Activated CD4-positive, alpha-beta T cell treated with anti-CD3 and anti-CD28 coated beads for 4 hours (primary cell): ENCODE data around the gene GRB10.

Experiments
- DNase-seq, 2 donors: peaks; one replicate each; pipeline ENCODE4 v3.0.0-alpha.2; 2020

GRB10 gene

GRCh38 chr7:50628434-50629084 is 154.1 kb downstream of the GRB10 start:
- no peak for DNase-seq

- DNase-seq: no peak
These were observed 154.8 kb downstream of the GRB10 start for GRCh38 chr7:50627824-50628361.

DNA sequence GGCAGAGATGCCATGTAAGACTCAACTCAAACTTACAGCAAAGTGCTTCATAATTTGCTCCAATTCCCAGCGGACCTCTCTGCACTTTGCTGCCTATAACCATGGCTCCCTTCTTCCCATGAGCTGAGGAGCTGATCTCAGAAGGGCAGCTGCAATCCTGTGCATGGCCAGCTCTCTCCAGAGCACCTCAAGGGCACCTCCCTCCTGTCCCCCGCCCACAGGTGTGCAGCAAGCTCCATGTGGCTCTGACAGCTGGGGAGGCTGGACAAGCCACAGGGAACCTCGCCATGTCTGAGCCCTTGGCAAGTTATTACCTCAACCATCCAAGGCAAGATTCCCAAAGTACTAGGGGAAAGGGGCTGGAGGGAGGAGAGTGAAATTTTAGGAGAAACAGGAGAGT is 156.4 kb downstream of the GRB10 start:
- no peak for DNase-seq

DNA sequence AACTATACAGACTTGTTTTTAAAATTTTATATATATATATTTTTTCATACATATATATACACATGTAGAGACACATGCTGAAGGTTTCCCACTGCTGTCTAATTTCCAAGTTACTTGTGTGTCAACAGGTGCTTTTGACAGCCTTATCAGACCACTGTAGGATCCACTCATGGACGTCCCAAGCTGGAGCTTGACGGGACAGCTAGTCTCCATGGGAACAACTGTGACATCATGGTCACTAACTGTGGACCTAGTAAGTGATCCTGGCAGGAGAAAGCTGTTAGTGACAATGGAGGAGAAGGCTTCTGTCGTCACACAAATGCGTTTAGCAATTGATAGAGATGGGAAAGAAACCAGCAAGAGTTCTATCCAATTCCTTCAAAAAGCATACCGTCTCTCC is 157.3 kb downstream of the GRB10 start:
- no peak for DNase-seq

- DNase-seq: no peak
These were observed 159.9 kb downstream of the GRB10 start for GRCh38 chr7:50622821-50623220.

GRCh38 chr7:50621973-50622490 is 160.7 kb downstream of the GRB10 start:
- DNase-seq: no peak

DNA sequence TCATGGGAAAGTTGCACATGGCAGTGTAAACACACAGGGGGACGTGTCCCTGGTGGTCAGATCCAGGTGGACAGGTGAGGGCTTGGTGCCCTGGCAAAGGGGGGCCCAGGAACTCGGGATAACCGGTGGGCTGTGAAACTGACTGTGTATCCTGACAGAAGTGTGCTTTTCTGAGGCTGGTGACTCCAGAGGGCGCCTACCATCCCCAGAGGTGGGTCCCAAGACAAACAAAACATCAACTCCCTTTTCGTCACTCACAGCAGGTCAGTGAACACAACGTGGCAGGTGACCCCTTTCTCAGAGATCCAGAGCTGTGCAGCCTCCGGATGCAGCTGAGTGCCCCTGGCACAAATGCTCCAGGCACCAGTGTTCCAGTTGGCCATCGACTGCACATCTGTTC is 161.5 kb downstream of the GRB10 start:
- no peak for DNase-seq

- DNase-seq: no peak
These were observed 162.3 kb downstream of the GRB10 start for GRCh38 chr7:50620433-50620832.

DNA sequence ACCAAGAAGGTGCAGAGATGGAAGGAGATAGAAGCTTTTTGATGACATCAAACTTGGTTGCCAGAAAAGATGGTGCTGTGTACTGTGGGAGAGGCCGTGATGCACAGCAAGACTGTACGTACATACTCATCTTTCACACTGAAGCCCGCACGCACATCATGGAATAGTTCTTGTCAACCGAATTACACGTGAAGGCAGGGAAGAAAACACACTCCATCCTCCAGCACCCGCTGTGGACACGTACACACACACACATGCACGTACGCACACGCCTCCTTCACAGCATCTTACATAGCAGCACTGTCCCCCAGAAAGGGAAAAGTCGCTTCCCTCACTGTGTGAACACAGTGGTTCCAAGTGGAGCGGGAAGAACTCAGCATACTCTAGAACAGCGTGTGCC is 163.0 kb downstream of the GRB10 start:
- no peak for DNase-seq

DNA sequence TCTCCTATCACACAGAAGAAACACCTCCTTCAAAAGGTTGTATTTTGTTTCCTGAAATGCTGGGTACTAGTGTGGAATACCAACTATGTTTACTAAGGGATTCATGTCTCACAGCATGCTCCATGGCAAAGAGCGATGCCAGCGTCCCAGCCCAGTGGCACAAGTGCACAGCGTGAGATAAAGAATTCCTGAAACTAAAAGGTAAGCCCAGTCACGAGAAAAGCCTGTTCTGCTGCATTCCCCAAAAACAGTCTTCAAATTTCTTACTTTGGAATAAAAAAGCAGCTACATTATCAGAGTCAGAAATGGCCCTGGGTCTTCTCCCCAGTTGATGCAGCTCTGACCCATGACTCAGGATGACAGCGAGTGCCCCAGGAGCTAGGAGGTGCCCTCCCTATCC is 164.4 kb downstream of the GRB10 start:
- no peak for DNase-seq

- no peak for DNase-seq
These were observed 167.1 kb downstream of the GRB10 start for GRCh38 chr7:50615519-50616080.

DNA sequence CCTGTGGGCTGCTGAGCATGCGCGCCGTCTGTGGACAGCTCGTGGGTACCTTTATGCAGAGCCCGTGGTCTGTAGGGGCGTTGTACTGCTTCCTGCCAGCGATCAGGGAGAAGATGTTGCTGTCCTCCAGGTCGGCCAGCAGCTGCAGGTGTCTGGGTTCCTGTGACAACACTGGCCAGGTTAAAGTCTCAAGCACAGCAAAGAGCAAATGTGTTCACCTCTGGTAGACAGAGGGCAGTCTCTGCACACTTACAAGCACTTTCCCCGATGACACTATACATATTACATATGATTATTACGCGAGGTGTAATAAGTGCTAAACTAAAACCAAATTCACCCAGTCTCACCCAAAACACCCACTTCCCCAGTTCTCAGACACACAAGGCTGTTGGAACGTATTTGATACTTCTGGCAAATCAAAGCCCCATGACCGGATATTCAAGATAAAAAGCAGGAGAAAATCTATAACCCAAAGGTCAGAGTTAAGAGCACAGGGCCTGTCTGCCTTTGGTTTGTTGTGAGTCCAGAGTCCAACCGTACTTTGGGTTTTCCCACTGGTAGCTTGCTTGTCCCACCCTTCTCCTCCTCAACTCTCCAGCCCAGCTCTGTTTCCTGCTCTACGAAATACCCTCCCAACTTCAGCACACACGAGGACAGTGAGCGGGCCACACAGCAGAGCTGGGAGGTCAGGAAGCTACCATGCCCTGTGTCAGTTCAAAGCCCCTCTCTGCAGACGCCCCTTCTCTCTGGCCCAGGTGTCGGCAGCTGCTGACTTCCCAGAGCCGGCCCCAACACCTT is 167.8 kb downstream of the GRB10 start:
- no peak for DNase-seq

DNA sequence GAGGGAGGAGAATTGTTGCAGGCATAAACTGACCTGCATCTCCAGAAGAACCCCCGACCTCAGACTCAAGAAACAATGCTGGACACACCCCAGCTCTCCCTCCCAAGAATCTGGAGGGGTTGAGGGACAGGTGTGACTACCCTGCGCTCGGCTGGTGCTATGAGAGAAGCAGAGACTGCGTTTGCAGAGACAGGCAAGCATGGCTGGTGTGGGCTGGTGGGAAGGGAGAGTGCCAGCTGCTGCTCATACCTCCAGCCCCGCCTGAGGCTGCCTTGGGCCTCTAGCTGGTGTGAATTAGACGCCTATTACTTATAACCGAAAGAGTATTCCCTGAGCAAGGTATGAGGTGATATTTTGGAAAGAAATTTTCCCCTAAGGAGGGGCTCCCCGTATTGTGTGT is 169.2 kb downstream of the GRB10 start:
- no peak for DNase-seq

DNA sequence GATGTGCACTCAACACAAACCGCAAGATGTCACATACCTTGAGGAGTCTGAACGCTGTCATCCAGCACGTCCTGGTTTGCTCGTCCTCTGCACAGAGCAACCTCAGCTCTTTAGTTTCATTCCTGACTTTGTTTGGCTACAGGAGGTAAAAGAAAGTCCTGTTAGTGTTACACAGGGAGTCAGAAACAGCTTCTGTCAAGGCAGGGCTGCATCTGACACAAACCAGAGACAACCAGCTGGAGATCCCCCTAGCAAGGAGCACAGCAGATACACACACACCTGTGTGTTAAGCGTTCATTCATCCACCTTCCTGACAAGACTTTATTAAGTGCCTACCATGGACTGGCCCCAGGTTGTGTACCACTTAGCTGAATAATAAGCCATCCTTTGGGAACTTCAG is 170.0 kb downstream of the GRB10 start:
- DNase-seq: no peak

- DNase-seq: peak; percentile 25 to 42
These were observed 172.0 kb downstream of the GRB10 start for GRCh38 chr7:50610521-50611277.

DNA sequence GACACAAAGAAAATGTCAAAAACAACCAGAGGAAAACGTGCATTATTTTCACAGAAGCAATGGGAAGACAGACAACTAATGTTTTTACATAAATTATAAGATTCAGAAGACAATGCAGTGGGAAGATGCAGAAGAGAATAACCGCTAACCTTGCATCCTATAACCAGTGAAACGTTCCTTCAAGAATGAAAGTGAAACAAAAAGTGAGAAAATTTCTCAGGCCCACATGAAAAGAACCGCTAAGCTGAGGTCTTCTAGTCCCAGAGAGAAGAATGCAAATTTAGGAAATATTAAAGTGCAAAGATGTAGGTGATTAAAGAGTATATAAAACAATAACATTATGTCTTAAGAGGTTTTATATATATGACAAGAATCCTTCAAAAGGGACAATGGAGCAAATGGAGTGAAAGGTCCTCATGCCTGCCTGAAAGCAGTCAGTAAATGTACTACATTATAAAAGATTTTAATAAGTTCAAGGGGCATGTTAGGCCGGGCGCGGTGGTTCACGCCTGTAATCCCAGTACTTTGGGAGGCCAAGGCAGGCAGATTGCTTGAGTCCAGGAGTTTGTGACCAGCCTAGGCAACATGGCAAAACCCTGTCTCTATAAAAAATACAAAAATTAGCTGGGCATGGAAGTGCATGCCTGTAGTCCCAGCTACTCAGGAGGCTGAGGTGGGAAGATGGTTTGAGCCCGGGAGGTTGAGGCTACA is 174.3 kb downstream of the GRB10 start:
- no peak for DNase-seq

DNA sequence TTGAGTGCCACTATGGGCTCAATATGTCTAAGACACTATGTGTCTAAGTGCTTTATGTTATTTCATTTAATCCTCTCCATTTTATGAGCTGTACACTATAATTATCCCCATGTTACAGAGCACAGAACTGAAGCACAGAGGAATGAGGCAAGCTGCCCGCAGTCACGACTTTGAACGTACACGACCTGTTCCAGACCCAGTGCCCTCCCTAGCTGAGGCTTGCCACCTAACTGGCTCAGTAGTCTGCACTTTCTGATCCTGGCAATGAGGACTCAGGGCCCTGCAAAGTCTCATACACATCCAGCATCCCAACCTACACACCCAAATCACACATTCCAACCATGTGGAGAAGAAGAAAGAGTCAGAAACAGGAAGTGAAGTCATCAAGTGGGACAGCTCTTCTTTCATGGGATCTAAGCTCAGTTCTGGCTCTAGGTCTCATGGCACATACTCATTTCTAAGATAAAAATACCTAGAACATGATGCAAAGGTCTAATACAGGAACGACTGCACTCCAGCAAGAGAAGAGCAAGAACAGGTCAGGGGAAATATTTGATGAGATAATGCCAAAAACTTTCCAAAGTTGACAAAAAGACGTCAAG is 175.1 kb downstream of the GRB10 start:
- no peak for DNase-seq

DNA sequence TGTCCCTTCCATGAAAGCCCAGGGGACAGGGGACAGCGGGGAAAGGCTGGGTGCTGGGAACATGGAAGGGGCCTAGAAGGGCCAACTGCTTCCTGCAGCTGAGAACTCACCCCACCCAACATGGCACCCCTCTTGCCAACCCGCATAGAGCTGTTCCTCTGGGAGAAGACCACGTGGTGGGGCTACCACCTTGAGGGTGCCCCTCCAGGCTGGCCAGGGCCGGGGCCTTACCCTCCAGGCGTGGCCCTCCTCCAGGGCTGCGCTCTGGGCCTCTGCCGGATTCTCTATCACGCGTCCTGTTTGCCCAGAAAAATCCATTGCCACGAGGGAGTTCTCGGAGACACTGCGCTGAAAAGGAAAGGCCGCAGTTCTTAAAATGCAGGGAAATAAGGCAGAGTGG is 177.6 kb downstream of the GRB10 start:
- DNase-seq: no peak

DNA sequence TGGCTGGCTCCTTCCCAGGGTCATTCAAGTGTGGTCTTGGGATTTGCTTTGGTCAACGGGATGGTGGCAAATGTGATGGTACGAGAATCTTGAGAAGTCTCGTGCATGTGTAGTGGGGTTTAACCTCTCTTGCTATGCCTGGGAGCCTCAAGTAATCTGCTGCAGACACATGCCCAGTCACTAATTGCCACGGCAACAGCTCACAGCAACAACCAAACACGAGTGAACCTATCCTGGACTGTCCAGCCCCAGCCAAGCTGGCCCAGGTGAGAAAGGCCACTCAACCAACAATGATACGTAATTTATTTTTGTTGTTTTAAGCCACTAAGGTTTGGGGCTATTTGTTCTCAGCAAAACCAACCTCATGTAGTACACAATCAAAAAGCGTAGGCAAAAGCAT is 179.4 kb downstream of the GRB10 start:
- no peak for DNase-seq

GRCh38 chr7:50599385-50599784 is 183.3 kb downstream of the GRB10 start:
- no peak for DNase-seq

GRCh38 chr7:50598460-50599343 is 184.0 kb downstream of the GRB10 start:
- DNase-seq: no peak
